ENCODE results near the gene PGBD5.

GRCh38 chr1:230350208-230350921 lies 75.8 kb downstream of the PGBD5 start:
- no peak for TF ChIP-seq CTCF (IDR thresholded peaks at IDR 0.05; ENCODE audit: low read depth, low read length)
- no peak for TF ChIP-seq EZH2phosphoT487 (IDR thresholded peaks at IDR 0.05; ENCODE audit: low read depth)
